DMS 273 (cell line): ENCODE results near the gene BTN2A1.
"Not testable (repeated sequence)": the region's sequence is repeated elsewhere in the genome, so short reads cannot be mapped to it uniquely, and the experiment has no call there.

Experiments used
- DNase-seq: peaks from one replicate; lab custom pipeline; 2025; ENCODE audit not compliant: unreplicated experiment; lab: John Stamatoyannopoulos, UW

The BTN2A1 gene

DNA sequence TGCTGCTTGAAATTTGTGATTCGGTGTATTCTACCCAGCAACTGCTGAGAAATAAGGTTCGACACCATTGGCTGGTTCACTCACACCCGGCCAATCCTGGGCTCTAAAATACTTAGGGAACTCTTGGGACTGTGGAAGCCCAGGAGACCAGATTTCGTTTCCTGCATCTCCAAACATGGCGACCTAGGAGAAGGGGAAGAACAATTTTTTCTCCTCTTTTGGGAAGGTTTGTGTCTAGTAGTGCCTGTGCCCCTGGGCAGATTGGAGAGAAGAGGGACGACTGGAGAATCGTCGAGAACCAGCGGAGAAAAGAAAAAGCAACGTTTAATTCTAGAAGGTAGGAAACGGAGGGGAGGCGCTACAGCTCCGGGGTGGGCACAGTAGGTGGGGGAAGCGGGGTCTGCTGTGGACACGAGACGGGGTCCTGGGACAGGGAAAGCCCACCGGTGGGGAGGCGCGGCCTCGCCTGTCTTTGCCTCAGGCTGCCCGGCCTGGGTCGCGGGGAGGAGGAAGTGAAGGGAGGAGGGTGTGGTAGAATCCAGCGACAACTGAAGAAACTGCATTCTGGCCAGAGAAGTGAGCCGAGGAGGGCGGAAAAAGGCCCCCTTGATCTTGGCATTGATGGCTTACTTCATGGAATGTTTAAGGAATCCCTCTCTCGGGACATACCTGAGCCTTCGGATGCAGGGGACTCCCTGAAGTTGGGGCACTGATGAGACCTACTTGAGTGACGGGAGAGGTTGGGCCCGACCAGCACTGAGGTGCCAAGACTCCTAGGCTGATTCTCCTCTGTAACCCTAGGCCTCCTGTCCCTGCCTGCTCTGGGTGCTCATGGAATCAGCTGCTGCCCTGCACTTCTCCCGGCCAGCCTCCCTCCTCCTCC lies at the start of gene BTN2A1:
Gene BTN2A1 (plus strand): TSS at position 150 of the 883 bp plus-strand sequence. CDS start 682 bp downstream, at position 832.
- DNase-seq: peak; percentile 96

DNA sequence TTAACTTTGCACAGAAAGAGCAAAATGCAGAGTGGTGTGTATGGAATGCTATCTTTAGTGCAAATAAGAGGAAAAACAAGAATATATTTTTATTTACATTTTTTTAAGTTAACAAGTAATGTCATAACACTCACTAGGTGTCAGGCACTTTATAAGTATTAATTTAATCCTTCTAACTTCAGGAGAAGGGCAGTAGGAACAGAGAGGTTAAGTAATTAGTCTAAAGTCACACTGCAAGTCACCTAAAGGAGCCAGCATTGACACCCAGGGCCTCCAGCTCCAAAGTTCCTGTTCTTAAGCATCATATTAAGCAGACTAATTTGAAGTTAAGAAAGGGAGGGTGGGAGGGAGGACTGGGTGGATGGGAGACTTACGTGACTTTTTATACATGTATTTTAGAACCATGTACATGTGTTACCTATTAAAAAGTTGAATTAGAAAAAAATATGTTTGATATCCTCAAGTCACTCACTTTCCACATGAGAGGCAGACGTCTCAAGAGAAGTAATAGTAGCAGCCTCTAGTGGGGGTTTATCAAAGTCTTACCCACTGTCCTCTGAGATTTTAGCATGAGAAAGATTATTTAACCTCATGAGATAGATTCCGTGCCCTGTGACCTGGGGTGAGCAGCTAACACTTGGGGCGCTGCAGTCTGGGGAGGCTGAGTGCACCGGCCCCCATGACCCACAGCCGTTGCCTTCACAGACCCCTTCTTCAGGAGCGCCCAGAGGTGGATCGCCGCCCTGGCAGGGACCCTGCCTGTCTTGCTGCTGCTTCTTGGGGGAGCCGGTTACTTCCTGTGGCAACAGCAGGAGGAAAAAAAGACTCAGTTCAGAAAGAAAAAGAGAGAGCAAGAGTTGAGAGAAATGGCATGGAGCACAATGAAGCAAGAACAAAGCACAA lies 48.7 kb upstream of the BTN2A1 start:
- no peak for DNase-seq

DNA sequence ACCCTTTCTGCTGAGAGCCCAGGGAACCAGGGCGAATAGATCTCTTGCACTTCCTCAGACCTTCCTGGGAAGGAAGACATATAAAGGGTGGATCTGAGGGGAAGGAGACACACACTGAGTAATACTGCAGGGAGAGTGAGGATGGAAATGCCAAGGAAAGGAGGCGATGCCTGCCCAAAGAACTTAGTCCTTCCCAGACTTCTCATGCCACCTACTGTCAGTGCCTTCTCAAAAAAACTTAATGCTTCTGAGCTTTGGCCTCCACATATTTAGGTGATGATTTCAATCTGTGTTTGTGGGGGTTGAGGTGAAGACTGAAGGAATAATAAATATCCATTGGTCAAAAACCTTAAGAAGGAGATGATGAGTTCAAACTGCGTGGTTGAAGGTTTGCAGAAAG lies 46.0 kb upstream of the BTN2A1 start:
- DNase-seq: no peak

DNA sequence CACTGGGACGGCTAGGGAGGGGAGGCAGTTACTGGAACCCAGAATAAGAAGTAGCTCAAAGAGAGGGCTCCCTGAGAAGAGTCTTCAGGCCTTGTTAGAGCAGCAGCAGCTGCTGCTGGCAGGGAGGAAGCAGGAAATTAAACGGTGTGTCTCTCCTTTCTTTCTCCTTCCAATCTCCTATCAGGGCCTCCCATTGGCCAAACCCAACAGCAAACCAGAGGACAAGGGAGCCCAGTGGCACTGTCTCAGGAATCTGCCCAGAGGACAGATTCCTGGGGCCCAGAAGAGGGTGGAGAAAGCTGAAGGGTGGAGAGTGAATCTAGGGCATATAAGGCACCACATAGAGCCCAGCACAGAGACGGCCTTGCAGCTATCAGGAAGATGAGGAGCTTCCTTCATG lies 45.5 kb upstream of the BTN2A1 start:
- no peak for DNase-seq

DNA sequence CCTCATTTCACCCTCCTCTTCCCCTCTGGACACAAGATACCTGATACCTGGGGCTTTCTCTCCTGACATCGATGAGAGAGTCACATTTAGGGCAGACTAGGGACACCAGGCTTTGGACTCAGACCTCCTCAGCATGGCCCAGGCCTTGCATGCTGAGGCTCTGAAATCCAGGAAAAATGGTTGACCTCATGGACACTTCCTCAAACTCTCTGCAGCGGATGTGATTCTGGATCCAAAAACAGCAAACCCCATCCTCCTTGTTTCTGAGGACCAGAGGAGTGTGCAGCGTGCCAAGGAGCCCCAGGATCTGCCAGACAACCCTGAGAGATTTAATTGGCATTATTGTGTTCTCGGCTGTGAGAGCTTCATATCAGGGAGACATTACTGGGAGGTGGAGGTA lies 44.8 kb upstream of the BTN2A1 start:
- DNase-seq: no peak

DNA sequence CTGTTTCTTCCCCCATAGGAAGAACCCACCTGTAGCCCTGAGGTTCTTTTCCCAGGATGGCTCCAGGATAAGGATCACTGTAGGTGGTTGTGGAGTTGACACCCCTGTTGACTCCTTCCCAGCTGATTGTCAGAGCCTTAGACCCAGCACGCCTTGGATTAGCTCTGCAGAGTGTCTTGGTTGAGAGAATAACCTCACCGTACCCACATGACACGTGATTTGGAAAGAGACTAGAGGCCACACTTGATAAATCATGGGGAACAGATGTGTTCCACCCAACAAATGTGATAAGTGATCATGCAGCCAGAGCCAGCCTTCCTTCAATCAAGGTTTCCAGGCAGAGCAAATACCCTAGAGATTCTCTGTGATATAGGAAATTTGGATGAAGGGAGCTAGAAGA lies 43.5 kb upstream of the BTN2A1 start:
- DNase-seq: no peak

DNA sequence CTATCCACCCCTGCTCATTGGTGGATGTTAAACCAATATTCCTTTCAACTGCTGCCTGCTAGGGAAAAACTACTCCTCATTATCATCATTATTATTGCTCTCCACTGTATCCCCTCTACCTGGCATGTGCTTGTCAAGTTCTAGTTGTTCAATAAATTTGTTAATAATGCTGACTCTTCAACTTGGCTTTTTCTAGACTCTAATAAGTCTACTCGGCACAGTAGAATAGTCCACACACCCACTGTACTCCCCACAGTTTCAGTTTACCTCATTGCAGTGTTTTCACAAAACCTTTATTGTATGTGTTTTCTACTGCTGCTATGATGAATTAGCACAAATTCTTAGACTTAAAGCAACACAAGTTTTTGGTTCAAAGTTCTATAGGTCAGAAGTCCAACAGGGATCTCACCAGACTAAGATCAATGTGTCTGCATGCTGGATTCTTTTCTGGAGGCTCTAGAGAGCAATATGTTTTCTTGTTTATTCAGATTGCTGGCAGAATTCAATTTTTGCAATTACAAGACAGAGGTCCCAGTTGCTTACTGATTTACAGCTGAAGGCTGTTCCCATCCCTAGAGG lies 42.6 kb upstream of the BTN2A1 start:
- no peak for DNase-seq

DNA sequence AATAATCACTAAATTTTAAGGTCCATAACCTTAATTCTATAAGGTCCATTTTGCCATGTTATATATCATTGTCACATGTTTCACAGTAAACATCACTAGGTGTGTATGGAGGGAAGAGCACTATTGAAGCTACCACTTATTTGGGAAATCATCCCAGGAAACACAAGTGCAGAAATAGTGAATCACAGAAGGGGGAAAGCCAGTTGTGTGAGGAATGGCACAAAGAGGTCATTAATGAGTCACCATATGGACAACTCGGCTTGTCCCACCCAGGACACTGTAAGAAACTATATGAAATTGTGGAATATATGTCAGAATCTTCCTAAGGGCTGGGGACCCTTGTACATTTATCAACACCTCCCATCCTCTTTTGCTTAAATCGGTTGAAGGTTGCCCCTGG lies 42.0 kb upstream of the BTN2A1 start:
- no peak for DNase-seq

DNA sequence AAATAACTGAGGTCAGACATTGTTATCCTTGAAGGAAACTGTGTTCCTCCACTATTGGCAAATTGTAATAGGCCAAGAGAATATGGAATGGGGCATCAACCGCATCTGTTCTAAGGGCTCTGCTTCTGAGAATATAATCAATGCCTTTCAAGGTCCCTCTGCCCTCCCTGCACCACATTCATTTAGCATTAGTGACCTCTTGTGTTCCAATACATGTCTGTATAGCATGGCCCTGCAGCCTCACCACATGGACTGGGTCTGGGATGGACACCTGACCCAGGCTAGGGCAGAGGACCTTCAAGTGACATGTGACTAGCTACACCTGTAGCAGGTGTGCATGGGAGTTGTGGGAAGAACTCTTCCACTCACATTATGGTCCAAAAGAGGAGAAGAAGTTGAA lies 41.5 kb upstream of the BTN2A1 start:
- no peak for DNase-seq

DNA sequence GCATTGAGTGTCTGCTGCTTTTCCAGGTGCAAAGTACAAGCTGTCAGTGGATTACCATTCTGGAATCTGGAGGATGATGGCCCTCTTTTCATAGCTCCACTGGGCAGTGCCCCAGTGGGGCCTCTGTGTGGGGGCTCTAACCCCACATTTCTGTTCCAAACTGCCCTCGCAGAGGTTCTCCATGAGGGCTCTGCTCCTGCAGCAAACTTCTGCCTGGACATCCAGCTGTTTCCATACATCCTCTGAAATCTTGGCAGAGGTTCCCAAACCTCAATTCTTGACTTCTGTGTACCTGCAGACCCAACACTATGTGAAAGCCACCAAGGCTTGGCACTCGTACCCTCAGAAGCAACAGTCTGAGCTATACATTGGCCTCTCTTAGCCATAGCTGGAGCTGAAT lies 39.7 kb upstream of the BTN2A1 start:
- DNase-seq: not testable (repeated sequence)

DNA sequence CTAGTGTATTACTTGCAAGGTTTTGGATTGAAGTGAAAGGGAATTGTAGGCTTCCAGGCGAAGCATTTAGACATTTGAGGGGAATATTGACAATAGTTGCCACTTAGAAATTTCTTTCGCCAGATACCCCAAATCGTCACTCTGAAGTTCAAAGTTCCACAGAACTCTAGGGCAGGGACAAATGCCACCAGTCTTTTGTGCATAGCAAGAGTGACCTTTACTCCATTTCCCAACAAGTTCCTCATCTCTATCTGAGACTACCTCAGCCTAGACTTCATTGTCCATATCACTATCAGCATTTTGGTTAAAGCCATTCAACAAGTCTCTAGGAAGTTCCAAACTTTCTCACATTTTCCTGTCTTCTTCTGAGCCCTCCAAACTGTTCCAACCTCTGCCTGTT lies 39.0 kb upstream of the BTN2A1 start:
- not testable (repeated sequence) for DNase-seq

DNA sequence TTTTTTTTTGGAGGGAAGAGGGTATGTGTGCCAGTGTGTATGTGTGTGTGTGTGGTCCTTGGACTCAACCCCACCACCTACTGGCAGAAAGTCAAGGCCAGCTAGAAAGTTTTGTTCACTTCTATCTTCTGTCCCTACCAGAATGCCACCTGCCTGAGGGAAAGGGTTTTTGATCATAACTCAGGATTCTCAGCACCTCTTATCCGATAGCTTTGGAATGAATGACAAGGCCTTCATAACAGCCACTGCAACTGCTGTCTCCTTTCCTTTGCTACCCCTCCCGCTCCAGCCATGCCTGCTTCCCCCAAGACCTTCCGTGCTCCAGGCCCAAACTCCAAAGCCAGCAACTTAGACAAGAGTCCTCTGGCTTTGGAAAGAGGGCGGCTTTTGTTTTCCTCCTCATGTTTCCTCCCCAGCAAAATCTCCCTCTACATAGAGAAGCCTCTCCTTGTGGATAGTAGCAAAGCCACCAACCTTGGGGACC lies 37.0 kb upstream of the BTN2A1 start:
- DNase-seq: peak; percentile 74

DNA sequence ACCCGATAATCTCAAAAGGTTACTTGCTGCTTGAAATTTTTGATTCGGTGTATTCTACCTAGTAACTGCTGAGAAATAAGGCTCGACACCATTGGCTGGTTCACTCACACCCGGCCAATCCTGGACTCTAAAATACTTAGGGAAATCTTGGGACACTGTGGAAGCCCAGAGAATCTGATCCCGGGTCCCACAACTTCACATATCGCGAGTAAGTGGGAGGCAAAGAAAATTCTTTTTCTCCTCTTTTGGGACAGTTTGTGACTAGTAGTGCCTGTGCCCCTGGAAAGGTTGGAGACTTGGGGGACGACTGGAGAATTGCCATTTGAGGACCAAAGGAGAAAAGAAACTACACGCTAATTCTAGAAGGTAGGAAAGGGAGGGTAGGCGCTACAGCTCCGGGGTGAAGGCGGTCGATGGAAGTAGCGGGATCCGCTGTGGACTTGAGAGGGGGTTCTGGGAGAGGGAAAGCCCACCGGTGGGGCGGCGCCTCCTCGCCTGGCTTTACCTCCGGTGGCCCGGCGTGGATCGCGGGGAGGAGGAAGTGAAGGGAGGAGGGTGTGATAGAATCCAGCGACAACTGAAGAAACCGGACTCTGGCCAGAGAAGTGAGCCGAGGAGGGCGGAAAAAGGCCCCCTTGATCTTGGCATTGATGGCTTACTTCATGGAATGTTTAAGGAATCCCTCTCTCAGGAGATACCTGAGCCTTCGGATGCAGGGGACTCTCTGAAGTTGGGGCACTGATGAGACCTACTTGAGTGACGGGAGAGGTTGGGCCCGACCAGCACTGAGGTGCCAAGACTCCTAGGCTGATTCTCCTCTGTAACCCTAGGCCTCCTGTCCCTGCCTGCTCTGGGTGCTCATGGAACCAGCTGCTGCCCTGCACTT lies 36.3 kb upstream of the BTN2A1 start:
- peak; percentile 95 for DNase-seq

DNA sequence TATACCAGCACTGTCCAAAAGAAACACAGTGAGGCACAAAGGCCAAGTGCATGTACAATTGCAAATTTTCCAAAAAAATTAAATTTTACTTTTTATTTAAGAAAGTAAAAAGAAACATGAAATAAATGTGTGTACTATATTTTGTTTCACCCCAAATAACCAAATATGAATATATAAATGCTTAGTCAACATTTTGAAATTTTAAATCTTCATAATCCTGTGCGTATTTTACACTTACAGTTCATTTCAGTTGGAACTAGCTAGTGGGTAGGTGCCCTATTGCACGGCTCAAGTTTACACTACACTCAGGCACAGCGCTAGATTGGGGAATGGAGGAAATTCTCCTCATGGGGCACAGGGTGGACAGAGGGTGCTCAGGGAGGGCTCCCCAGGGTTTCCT lies 35.4 kb upstream of the BTN2A1 start:
- no peak for DNase-seq

DNA sequence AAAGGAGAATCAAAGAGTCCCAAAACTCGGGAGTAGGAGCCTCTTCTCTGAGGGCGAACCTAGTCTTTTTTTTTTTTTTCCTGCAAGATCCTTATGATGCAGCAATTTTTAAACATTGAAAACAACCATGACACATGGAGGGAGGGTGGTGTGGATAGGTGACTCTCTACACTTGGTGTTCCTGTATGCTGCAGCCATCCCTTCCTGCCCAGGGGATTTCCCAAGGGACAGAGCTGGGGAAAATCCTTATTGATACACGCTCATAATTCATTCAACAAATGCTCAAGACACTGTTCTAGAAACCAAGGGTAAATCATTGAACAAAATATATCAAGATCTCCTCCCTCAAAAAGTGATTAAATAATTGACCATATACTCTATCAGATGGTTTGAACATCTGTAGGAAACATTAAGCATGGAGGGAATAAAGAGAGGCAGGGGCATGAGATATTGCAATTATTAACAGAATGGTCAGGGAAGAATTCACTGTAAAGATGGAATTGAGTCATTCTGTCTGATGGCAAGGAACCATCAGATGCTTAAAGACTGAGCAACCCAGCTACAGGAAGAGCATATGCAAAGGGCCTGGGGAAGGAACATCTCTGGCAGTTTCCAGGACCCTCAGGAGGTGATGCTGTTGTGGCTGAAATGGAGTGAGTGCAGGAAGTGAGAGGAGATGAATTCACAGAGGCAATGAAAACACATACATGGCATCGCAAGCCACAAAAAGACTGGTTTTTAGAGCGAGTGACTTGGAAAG lies 30.9 kb upstream of the BTN2A1 start:
- DNase-seq: no peak

DNA sequence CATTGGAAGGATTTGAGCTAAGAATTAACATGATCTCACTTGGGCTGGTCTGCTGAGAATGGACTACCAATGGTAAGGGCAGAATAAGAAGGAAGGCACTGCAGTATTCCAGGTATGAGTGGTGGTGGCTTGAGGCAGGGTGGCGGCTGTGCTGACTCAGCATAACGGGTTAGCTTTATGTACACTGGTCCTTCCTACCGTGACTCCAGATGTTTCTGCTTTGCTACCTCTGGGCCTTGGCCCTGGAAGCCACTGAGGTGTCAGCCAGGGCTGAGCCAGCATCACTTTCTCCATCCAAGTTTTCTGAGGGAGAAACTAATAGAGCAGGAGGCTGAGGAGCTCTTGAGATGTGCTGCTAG lies 30.3 kb upstream of the BTN2A1 start:
- DNase-seq: no peak

DNA sequence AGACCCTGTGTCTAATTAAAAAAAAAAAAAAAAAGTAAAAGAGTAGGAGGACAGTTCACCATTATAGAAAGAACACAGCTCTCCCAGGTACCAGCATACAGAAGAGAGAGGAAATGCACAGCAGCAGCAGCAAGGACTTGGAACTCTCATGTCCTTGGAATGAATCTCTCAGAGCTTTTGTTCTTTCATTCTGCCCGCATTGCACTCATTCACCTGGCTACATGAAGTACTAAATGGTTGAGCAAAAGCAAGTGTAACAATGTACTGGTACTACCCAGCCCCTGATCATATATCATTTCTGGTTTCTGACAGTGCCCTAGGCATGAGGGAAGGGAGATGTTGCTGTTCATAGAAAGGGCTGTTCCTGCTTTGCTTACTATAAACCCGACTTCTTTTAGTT lies 29.5 kb upstream of the BTN2A1 start:
- DNase-seq: no peak

DNA sequence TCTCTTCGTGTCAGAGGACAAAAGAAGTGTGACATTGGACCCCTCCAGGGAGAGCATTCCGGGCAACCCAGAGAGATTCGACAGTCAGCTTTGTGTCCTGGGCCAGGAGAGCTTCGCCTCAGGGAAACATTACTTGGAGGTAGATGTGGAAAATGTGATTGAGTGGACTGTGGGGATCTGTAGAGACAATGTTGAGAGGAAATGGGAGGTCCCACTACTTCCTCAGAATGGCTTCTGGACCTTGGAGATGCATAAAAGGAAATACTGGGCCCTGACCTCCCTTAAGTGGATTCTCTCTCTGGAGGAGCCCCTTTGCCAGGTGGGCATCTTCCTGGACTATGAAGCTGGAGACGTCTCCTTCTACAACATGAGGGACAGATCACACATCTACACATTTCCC lies 27.0 kb upstream of the BTN2A1 start:
- no peak for DNase-seq

DNA sequence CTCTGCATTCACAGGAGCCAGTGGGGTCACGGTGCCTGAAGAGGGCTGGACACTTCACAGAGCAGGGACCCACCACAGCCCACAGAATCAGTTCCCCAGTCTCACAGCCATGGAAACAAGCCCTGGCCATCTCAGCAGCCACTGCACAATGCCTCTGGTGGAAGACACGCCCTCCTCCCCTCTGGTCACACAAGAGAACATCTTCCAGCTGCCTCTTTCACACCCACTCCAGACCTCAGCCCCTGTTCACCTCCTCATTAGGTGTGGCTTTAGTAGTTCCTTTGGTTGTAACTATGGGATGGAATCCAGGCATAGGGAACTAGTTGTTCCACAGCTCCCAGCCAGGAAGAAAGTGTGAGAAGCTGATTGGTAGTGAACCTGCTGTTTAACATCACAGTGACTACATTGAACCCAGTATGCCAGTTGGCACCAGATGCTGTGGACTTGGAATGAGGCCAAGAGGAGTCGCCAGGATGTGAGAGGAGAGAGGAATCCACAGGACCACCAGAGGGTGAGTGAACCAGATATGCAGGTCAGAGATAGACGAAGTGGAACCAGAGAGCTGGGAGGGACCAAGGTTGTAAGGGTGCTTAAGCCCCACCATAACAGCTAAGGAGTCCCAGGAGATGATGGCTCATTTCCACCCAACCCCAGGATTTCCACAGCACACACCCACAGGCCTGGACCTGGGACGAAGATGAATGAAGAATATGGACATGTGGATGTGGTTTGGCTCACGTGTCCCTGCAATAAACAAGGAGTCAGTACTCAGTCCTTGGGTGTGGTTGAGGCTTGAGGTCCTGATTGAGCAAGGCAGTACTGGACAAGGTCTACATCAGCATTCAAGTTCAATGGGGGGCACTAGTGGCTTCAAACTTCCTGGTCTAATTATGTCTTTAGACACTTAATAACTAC lies 26.2 kb upstream of the BTN2A1 start:
- DNase-seq: peak; percentile 76
